IMR-90 (cell line): ENCODE results near the gene USP43. TPM values are rescaled to one million over a fixed set of nuclear protein-coding genes. Genes with fewer than 3 reads are reported as not detected.
"Not testable (repeated sequence)": the region's sequence is repeated elsewhere in the genome, so short reads cannot be mapped to it uniquely, and the experiment has no call there.

Experiments used
- ATAC-seq: fragments of 200-7000 bp; cut with Tn5 transposase; 2 replicates; pipeline ENCODE4 v1.9.1; 2020; ENCODE audit warnings: low read depth, mild to moderate bottlenecking, moderate library complexity
- BruUV-seq: library from RNA; stranded (reverse); fragments of 400-500 nt; replicated peaks from 2 replicates; lab custom pipeline; 2021; lab: Mats Ljungman, UMichigan
- CTCF ChIA-PET: fragments of 300-600 bp; formaldehyde crosslinking; extraction: SDS; loops from one replicate; lab custom pipeline; 2021; ENCODE audit warnings: antibody characterized with exemption; lab: Yijun Ruan, JAX
- POLR2A ChIA-PET: fragments of 300-600 bp; sonication (Branson Sonifier 250); formaldehyde crosslinking; loops from one replicate; lab custom pipeline; 2022; ENCODE audit warnings: antibody characterized with exemption; ENCODE audit not compliant: unreplicated experiment; lab: Charles Lee
- DNase-seq: peaks from one replicate; pipeline ENCODE4 v3.0.0; 2013
- H2AFZ ChIP-seq: replicated peaks from 2 replicates; pipeline ENCODE3; 2013; ENCODE audit warnings: low read length, mild to moderate bottlenecking; ENCODE audit not compliant: poor library complexity
- H2AK5ac ChIP-seq: 2 replicates; pipeline ENCODE4 v1.6.1; 2013; ENCODE audit warnings: low read depth, low read length, inconsistent platforms
- H2AK9ac ChIP-seq: replicated peaks from 2 replicates; pipeline ENCODE3; 2013; ENCODE audit warnings: mild to moderate bottlenecking, low read depth, low read length, moderate library complexity; ENCODE audit not compliant: poor library complexity
- H2BK120ac ChIP-seq: 2 replicates; pipeline ENCODE4 v1.6.1; 2013; ENCODE audit warnings: low read depth, low read length, inconsistent platforms
- H2BK15ac ChIP-seq: 3 replicates; pipeline ENCODE4 v1.6.1; 2013; ENCODE audit warnings: low read depth, low read length, inconsistent platforms
- H2BK20ac ChIP-seq: 2 replicates; pipeline ENCODE4 v1.6.1; 2013; ENCODE audit warnings: low read depth, mild to moderate bottlenecking, inconsistent platforms, low read length, moderate library complexity
- H2BK5ac ChIP-seq: 2 replicates; pipeline ENCODE4 v1.6.1; 2013; ENCODE audit warnings: mild to moderate bottlenecking, low read depth, low read length, inconsistent platforms; ENCODE audit not compliant: poor library complexity, severe bottlenecking
- H3K14ac ChIP-seq: replicated peaks from 2 replicates; pipeline ENCODE4 v1.6.1; 2013; ENCODE audit warnings: low read depth, low read length, inconsistent platforms
- H3K18ac ChIP-seq: 2 replicates; pipeline ENCODE4 v1.6.1; 2013; ENCODE audit warnings: low read depth, low read length, control low read depth
- H3K23ac ChIP-seq: 2 replicates; pipeline ENCODE4 v1.6.1; 2013; ENCODE audit warnings: low read depth, low read length, inconsistent platforms
- H3K27ac ChIP-seq: 2 replicates; pipeline ENCODE4 v1.5.1; 2013; ENCODE audit warnings: mild to moderate bottlenecking, control low read depth, low read length; ENCODE audit not compliant: insufficient read depth
- H3K27me3 ChIP-seq: 2 replicates; pipeline ENCODE4 v1.6.1; 2013; ENCODE audit warnings: low read length; ENCODE audit not compliant: control insufficient read depth, insufficient read depth
- H3K36me3 ChIP-seq: 2 replicates; pipeline ENCODE4 v1.6.1; 2013; ENCODE audit warnings: low read length, mixed read lengths; ENCODE audit not compliant: control insufficient read depth, insufficient read depth
- H3K4ac ChIP-seq: 2 replicates; pipeline ENCODE4 v1.6.1; 2013; ENCODE audit warnings: low read depth, low read length, inconsistent platforms
- H3K4me1 ChIP-seq: 2 replicates; pipeline ENCODE4 v1.6.1; 2013; ENCODE audit warnings: low read length, mixed read lengths; ENCODE audit not compliant: control insufficient read depth, insufficient read depth
- H3K4me2 ChIP-seq: 2 replicates; pipeline ENCODE4 v1.6.1; 2013; ENCODE audit warnings: low read depth, mild to moderate bottlenecking, control low read depth, low read length, moderate library complexity
- H3K4me3 ChIP-seq: 2 replicates; pipeline ENCODE4 v1.5.1; 2013; ENCODE audit warnings: low read depth, mild to moderate bottlenecking, control low read depth, low read length, moderate library complexity; ENCODE audit not compliant: insufficient read depth
- H3K56ac ChIP-seq: 2 replicates; pipeline ENCODE4 v1.6.1; 2013; ENCODE audit warnings: low read length, inconsistent platforms; ENCODE audit not compliant: insufficient read depth; ENCODE audit errors: extremely low read depth
- H3K79me1 ChIP-seq, 2 experiments: 2 replicates each; pipeline ENCODE4 v1.6.1; 2013; ENCODE audit warnings: low read length in 2 of 2, inconsistent platforms in 1 of 2, low read depth in 1 of 2
- H3K9ac ChIP-seq: 2 replicates; pipeline ENCODE4 v1.6.1; 2013; ENCODE audit warnings: low read depth, low read length, control low read depth
- H3K9me1 ChIP-seq: 2 replicates; pipeline ENCODE4 v1.6.1; 2013; ENCODE audit warnings: low read length, inconsistent platforms; ENCODE audit not compliant: insufficient read depth
- H3K9me3 ChIP-seq: 2 replicates; pipeline ENCODE4 v1.6.1; 2013; ENCODE audit warnings: low read length; ENCODE audit not compliant: control insufficient read depth, insufficient read depth
- H4K20me1 ChIP-seq: 2 replicates; pipeline ENCODE4 v1.6.1; 2013; ENCODE audit warnings: low read length, inconsistent platforms; ENCODE audit not compliant: insufficient read depth
- H4K5ac ChIP-seq: 2 replicates; pipeline ENCODE4 v1.6.1; 2013; ENCODE audit warnings: mild to moderate bottlenecking, low read depth, low read length, control low read depth
- H4K8ac ChIP-seq, 2 experiments: 2 replicates each; pipeline ENCODE4 v1.6.1; 2013; ENCODE audit warnings: low read depth in 2 of 2, low read length in 2 of 2, control low read depth in 1 of 2, inconsistent platforms in 1 of 2
- H4K91ac ChIP-seq: 2 replicates; pipeline ENCODE4 v1.6.1; 2013; ENCODE audit warnings: low read depth, low read length, inconsistent platforms; ENCODE audit not compliant: insufficient read depth
- whole genome bisulfite sequencing, 2 experiments: methylation state at CpG; one replicate each; pipeline versions ENCODE4 v1.1.5 to v1.1.7; 2013; ENCODE audit warnings: missing lambda C conversion rate in 2 of 2; ENCODE audit not compliant: insufficient read length in 1 of 2; ENCODE audit errors: extremely low coverage in 2 of 2; 5-methylcytosine and 5-hydroxymethylcytosine counted together
- dilution Hi-C: fragments of 300-500 bp; cut with HindIII; formaldehyde crosslinking; loops from one replicate; pipeline ENCODE4 v1.14.3; 2018; ENCODE audit warnings: low sequenced_read_pairs; ENCODE audit not compliant: unreplicated experiment
- in situ Hi-C: fragments of 300-500 bp; cut with MboI; formaldehyde crosslinking; loops from 3 replicates; pipeline ENCODE4 v1.14.3; 2019; ENCODE audit warnings: low sequenced_read_pairs, inconsistent platforms, mixed read lengths
- intact Hi-C: fragments of 100-400 bp; cut with micrococcal nuclease; formaldehyde crosslinking; loops from 2 replicates; pipeline ENCODE4 v1.10.0; 2022
- polyA plus RNA-seq, 3 experiments: library from polyadenylated mRNA; depleted of rRNA; stranded (reverse); fragments of >200 nt; gene quantifications; 2 replicates each; pipeline ENCODE4 v1.2.3, GENCODE V29; 2012; ENCODE audit warnings: low replicate concordance in 1 of 3
- total RNA-seq: library from RNA; depleted of rRNA; stranded (reverse); fragments of >200 nt; gene quantifications from 2 replicates; pipeline ENCODE4 v1.2.3, GENCODE V29; 2012

Gene USP43
- total and polyA plus RNA-seq, 2 of the 4 experiments (the other 2 are of a cell fraction) = not detected

DNA sequence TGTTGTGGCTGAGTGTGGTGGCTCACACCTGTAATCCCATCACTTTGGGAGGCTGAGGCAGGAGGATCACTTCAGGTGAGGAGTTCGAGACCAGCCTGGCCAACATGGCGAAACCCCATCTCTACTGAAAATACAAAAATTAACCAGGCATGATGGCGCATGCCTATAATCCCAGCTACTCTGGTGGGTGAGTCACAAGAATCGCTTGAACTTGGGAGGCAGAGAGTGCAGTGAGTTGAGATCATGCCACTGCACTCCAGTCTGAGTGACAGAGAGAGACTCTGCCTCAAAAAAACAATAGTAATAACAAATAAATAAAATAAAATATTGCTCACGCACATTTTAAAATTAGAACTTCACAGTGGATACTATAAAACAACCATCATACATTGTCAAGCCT, 38.3 kb upstream of the USP43 start:
- ATAC-seq, H3K4ac ChIP-seq, H3K14ac ChIP-seq, H3K27me3 ChIP-seq, H3K9me3 ChIP-seq, DNase-seq, H4K8ac ChIP-seq, H4K91ac ChIP-seq, H3K79me1 ChIP-seq, H4K5ac ChIP-seq, in situ Hi-C loops, intact Hi-C loops, H2BK120ac ChIP-seq, H3K18ac ChIP-seq, H3K4me3 ChIP-seq, H2BK20ac ChIP-seq, H2BK5ac ChIP-seq, H2AK9ac ChIP-seq, dilution Hi-C loops, H3K27ac ChIP-seq, H3K36me3 ChIP-seq, H3K4me1 ChIP-seq, H3K9me1 ChIP-seq, H4K20me1 ChIP-seq, H3K9ac ChIP-seq, H3K23ac ChIP-seq, H2BK15ac ChIP-seq, H2AFZ ChIP-seq, H3K56ac ChIP-seq, POLR2A ChIA-PET, H2AK5ac ChIP-seq, BruUV-seq, H3K4me2 ChIP-seq: not testable (repeated sequence)
- CTCF ChIA-PET = interaction anchor here (0.6 kb wide), 1 partner anchor 179 kb away, joined by 3 read pairs; no protein-coding TSS in a partner anchor
- no CpG with 5 or more reads among the region's 5 CpGs for WGBS, 2 experiments
